ENCODE results near the gene ERICH4. TPM values are rescaled to one million over a fixed set of nuclear protein-coding genes. Genes with fewer than 3 reads are reported as not detected.
"Not testable (repeated sequence)": the region's sequence is repeated elsewhere in the genome, so short reads cannot be mapped to it uniquely, and the experiment has no call there.

Gene ERICH4
- total and polyA plus RNA-seq, 8 donors = not detected

GRCh38 chr19:41479757-41480191 lies 36.8 kb downstream of the ERICH4 start:
- Histone ChIP-seq H3K9me3 (no peaks in the 10 kb centered on the region), H3K4me1 (no peaks in the 10 kb centered on the region), H3K27ac (peak overlapping the region in 1 of 4 donors; percentile 22), H3K4me3 (no peak overlapping the region), H3K27me3 (no peaks in the 10 kb centered on the region), H3K36me3 (no peaks in the 10 kb centered on the region)
- WGBS, 2 donors = 51 to 62% methylated on average over 8 of the region's 8 CpGs
- DNase-seq = peak in 4 of 6 donors; percentile 19 to 56 (median 36)
- intact Hi-C loops (cut with DNase I) = no loop called here
- no peak for TF ChIP-seq CTCF (IDR thresholded peaks at IDR 0.05)
- no peak for FAIRE-seq
- ATAC-seq = peak; percentile 60 to 76 (median 70)

- no peaks in the 10 kb centered on the region for H3K9me3 ChIP-seq
- ATAC-seq (no peak), FAIRE-seq (no peak), DNase-seq (no peak)
- no peaks in the 10 kb centered on the region for H3K4me1 ChIP-seq
- no peak overlapping the region for H3K27ac ChIP-seq
- H3K27me3 ChIP-seq = no peaks in the 10 kb centered on the region
- intact Hi-C loops (cut with DNase I) = no loop called here
- no peaks in the 10 kb centered on the region for H3K36me3 ChIP-seq
- H3K4me3 ChIP-seq = no peak overlapping the region
- no peak for TF ChIP-seq CTCF (IDR thresholded peaks at IDR 0.05)
- WGBS, 2 donors = 69 to 77% methylated on average over 12 of the region's 12 CpGs
These were observed 37.4 kb downstream of the ERICH4 start for GRCh38 chr19:41480336-41480735.

- H3K27me3 ChIP-seq = peaks cover 0 to 10% (median 2%) of the 10 kb centered on the region in 4 donors
- DNase-seq (no peak), FAIRE-seq (no peak), ATAC-seq (no peak)
- WGBS, 2 donors = 67 to 74% methylated on average over 4 of the region's 4 CpGs
- H3K36me3 ChIP-seq = no peaks in the 10 kb centered on the region
- H3K27ac ChIP-seq = no peak overlapping the region
- no peak for TF ChIP-seq CTCF (IDR thresholded peaks at IDR 0.05)
- H3K4me1 ChIP-seq = no peaks in the 10 kb centered on the region
- no peak overlapping the region for H3K4me3 ChIP-seq
- H3K9me3 ChIP-seq = no peaks in the 10 kb centered on the region
- intact Hi-C loops (cut with DNase I) = no loop called here
These were observed 41.9 kb downstream of the ERICH4 start for GRCh38 chr19:41484822-41485221.

GRCh38 chr19:41486953-41487352 lies 44.0 kb downstream of the ERICH4 start:
- H3K36me3 ChIP-seq; H3K4me1 ChIP-seq; ATAC-seq; H3K27ac ChIP-seq; DNase-seq; intact Hi-C loops (cut with DNase I); H3K4me3 ChIP-seq; H3K27me3 ChIP-seq; H3K9me3 ChIP-seq; FAIRE-seq: not testable (repeated sequence)
- 70 to 80% methylated on average over 4 of the region's 4 CpGs for WGBS, 2 donors

- no peak for TF ChIP-seq CTCF (IDR thresholded peaks at IDR 0.05)
- Histone ChIP-seq H3K4me3 (no peak overlapping the region), H3K27ac (no peak overlapping the region), H3K27me3 (no peaks in the 10 kb centered on the region), H3K9me3 (no peaks in the 10 kb centered on the region), H3K4me1 (no peaks in the 10 kb centered on the region), H3K36me3 (no peaks in the 10 kb centered on the region)
- DNase-seq = no peak
- no peak for FAIRE-seq
- WGBS, 2 donors = 94 to 97% methylated on average over 5 of the region's 5 CpGs
- intact Hi-C loops (cut with DNase I) = no loop called here
- no peak for ATAC-seq
These were observed 49.9 kb downstream of the ERICH4 start for GRCh38 chr19:41492843-41493242.

Other genes starting within 250 kb of the ERICH4 start
- gene CYP2S1, start 249.9 kb upstream of the ERICH4 start, total RNA-seq = 1 to 10 TPM in 3 of 6 donors, under 1 TPM in 3; 0.09 to 2.6 (median 0.86) TPM
- under 1 TPM; 0.23 to 0.30 TPM for gene CYP2S1, start 249.9 kb upstream of the ERICH4 start, polyA plus RNA-seq
- 10 to 100 TPM in 1 of 6 donors, 1 to 10 TPM in 5; 1.2 to 16.6 (median 5.2) TPM for gene AXL, start 223.9 kb upstream of the ERICH4 start, total RNA-seq
- 1 to 10 TPM; 2.4 to 2.8 TPM for gene AXL, start 223.9 kb upstream of the ERICH4 start, polyA plus RNA-seq
- 100 to 1,000 TPM in 1 of 6 donors, 10 to 100 TPM in 5; 74.0 to 101 (median 83.8) TPM for gene HNRNPUL1, start 178.8 kb upstream of the ERICH4 start, total RNA-seq
- gene HNRNPUL1, start 178.8 kb upstream of the ERICH4 start, polyA plus RNA-seq = 10 to 100 TPM; 49.2 to 63.1 TPM
- gene CCDC97, start 133.0 kb upstream of the ERICH4 start, total RNA-seq = 10 to 100 TPM in 5 of 6 donors, 1 to 10 TPM in 1; 9.4 to 19.2 (median 13.1) TPM
- 10 to 100 TPM; 11.3 to 12.4 TPM for gene CCDC97, start 133.0 kb upstream of the ERICH4 start, polyA plus RNA-seq
- 10 to 100 TPM in 2 of 6 donors, 1 to 10 TPM in 4; 3.3 to 32.3 (median 6.9) TPM for gene TGFB1, start 89.2 kb upstream of the ERICH4 start, total RNA-seq
- gene TGFB1, start 89.2 kb upstream of the ERICH4 start, polyA plus RNA-seq = 1 to 10 TPM; 4.0 to 6.0 TPM
- gene B9D2, start 79.0 kb upstream of the ERICH4 start, total RNA-seq = 1 to 10 TPM; 1.5 to 5.7 (median 2.2) TPM
- gene B9D2, start 79.0 kb upstream of the ERICH4 start, polyA plus RNA-seq = 1 to 10 TPM; 4.5 to 7.5 TPM
- 1 to 10 TPM; 3.8 to 5.9 (median 4.8) TPM for gene TMEM91, start 66.6 kb upstream of the ERICH4 start, total RNA-seq
- gene TMEM91, start 66.6 kb upstream of the ERICH4 start, polyA plus RNA-seq = 10 to 100 TPM; 24.8 to 33.0 TPM
- gene EXOSC5, start 45.8 kb upstream of the ERICH4 start, total RNA-seq = 10 to 100 TPM; 10.7 to 33.7 (median 14.4) TPM
- gene EXOSC5, start 45.8 kb upstream of the ERICH4 start, polyA plus RNA-seq = 10 to 100 TPM; 14.3 to 15.3 TPM
- gene BCKDHA, start 45.3 kb upstream of the ERICH4 start, total RNA-seq = 10 to 100 TPM in 5 of 6 donors, 1 to 10 TPM in 1; 9.3 to 29.3 (median 18.6) TPM
- gene BCKDHA, start 45.3 kb upstream of the ERICH4 start, polyA plus RNA-seq = 10 to 100 TPM; 23.6 to 34.2 TPM
- gene B3GNT8, start 15.8 kb upstream of the ERICH4 start, total RNA-seq = 1 to 10 TPM in 4 of 6 donors, under 1 TPM in 2; 0.41 to 3.2 (median 1.2) TPM
- 1 to 10 TPM; 3.1 to 4.5 TPM for gene B3GNT8, start 15.8 kb upstream of the ERICH4 start, polyA plus RNA-seq
- gene DMAC2, start 3.2 kb upstream of the ERICH4 start, total RNA-seq = 10 to 100 TPM; 16.2 to 25.5 (median 24.7) TPM
- gene DMAC2, start 3.2 kb upstream of the ERICH4 start, polyA plus RNA-seq = 10 to 100 TPM; 19.0 to 23.6 TPM
- 1 to 10 TPM in 1 of 6 donors, under 1 TPM in 3, not detected in 2; 0.09 to 1.2 (median 0.53) TPM for gene CEACAM21, start 133.0 kb downstream of the ERICH4 start, total RNA-seq
- 1 to 10 TPM in 1 of 2 donors, under 1 TPM in 1; 0.23 to 1.2 TPM for gene CEACAM21, start 133.0 kb downstream of the ERICH4 start, polyA plus RNA-seq
- 1 to 10 TPM in 2 of 6 donors, under 1 TPM in 4; 0.46 to 1.1 (median 0.54) TPM for gene CEACAM4, start 183.9 kb downstream of the ERICH4 start, total RNA-seq
- gene CEACAM4, start 183.9 kb downstream of the ERICH4 start, polyA plus RNA-seq = 1 to 10 TPM in 1 of 2 donors, under 1 TPM in 1; 0.30 to 1.1 TPM
- gene CEACAM7, start 245.1 kb downstream of the ERICH4 start, total RNA-seq = 1 to 10 TPM; 1.5 to 6.4 (median 2.6) TPM
- gene CEACAM7, start 245.1 kb downstream of the ERICH4 start, polyA plus RNA-seq = 1 to 10 TPM; 1.2 to 3.8 TPM